H1 (cell line): ENCODE results near the gene ASXL1. TPM values are rescaled to one million over a fixed set of nuclear protein-coding genes. Genes with fewer than 3 reads are reported as not detected.

Source experiments
- CHD2 ChIP-seq: IDR thresholded peaks from 2 replicates; pipeline ENCODE4 v1.6.1; 2012; ENCODE audit warnings: low read length, improper control_type of control experiment
- CHD7 ChIP-seq: fragments of 300-600 bp; sonication (generic); IDR thresholded peaks from 2 replicates; pipeline ENCODE4 v1.7.1; 2012; ENCODE audit warnings: low read length, moderate library complexity, mild to moderate bottlenecking, inconsistent platforms; ENCODE audit not compliant: insufficient replicate concordance
- KDM5A ChIP-seq: fragments of 200-600 bp; IDR thresholded peaks from 2 replicates; pipeline ENCODE4 v1.7.1; 2012; ENCODE audit warnings: mild to moderate bottlenecking, low read length, inconsistent platforms, mixed read lengths
- POLR2AphosphoS5 ChIP-seq: IDR thresholded peaks from 2 replicates; pipeline ENCODE4 v1.6.1; 2011; ENCODE audit warnings: low read depth, low read length
- POU5F1 ChIP-seq: IDR thresholded peaks from 2 replicates; pipeline ENCODE4 v1.6.1; 2011; ENCODE audit warnings: low read depth, mild to moderate bottlenecking, low read length, moderate library complexity
- SRF ChIP-seq: IDR thresholded peaks from 2 replicates; pipeline ENCODE4 v1.6.1; 2011; ENCODE audit warnings: mild to moderate bottlenecking, low read depth, low read length, moderate library complexity
- ZNF274 ChIP-seq: IDR thresholded peaks from 2 replicates; pipeline ENCODE4 v1.7.0; 2012; ENCODE audit warnings: low read length, borderline replicate concordance; ENCODE audit errors: extremely low read depth
- polyA plus RNA-seq, 7 experiments: library from polyadenylated mRNA; depleted of rRNA in 3 of 7; stranded (reverse) in 5 of 7; unstranded in 2 of 7; fragments of >200 nt in 5 of 7; fragments of 200-250 nt in 2 of 7; gene quantifications; 1 replicate in 5 of 7; 2 replicates in 1 of 7; 4 replicates in 1 of 7; pipeline versions ENCODE4 v1.2.1 to v1.2.3, GENCODE V29; 2011 to 2013; ENCODE audit warnings: missing spikeins in 2 of 7, mixed read lengths in 2 of 7
- total RNA-seq: library from RNA; stranded (reverse); fragmentation: NEBNext Ultra II Directional; extraction: Animal tissue kit (Norgen Biotek cat#: 25700); gene quantifications from 2 replicates; pipeline ENCODE4 v1.2.1, GENCODE V29; 2021

Gene ASXL1
- total and polyA plus RNA-seq, 2 of the 8 experiments (the other 6 are each of a cell fraction or from before 2014, with no cell fraction given) = 10.6 to 26.5 TPM

DNA sequence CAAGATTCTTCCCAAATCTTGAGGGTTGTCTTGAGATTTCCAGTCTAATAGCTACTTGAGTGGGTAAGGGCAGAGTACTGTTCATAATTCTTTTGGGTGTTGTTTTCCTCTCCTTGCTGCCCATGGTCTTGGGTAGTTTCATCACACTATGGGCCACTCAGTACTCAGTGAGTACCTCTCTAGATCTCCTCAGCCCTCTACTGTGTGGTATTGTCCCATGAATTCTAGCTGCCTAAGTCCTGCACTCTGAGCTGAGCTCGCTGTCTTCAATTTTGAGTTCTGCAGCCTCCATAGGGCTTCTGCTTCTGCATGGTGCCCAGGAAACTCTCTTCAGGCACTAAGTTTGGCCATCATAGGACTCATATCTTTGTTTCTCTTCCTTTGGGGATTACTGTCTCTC is 42.3 kb downstream of the ASXL1 start (continued):
- TF ChIP-seq CHD7 = no peak
- no peak for TF ChIP-seq POU5F1
- TF ChIP-seq KDM5A = no peak
- no peak for TF ChIP-seq SRF
- no peak for TF ChIP-seq ZNF274
- TF ChIP-seq POLR2AphosphoS5 = no peak
- no peak for TF ChIP-seq CHD2
